Lower lobe of right lung (tissue), 2 donors: ENCODE measurements around the gene HUS1. TPM values are rescaled to one million over a fixed set of nuclear protein-coding genes. Genes with fewer than 3 reads are reported as not detected.

Experiments used
- ATAC-seq, 2 donors: fragments of 200-7000 bp; cut with Tn5 transposase; one replicate each; pipeline ENCODE4 v1.9.1; 2020 to 2022; ENCODE audit warnings: mild to moderate bottlenecking in 2 of 2, moderate library complexity in 2 of 2
- DNase-seq: peaks from one replicate; pipeline ENCODE4 v3.0.0-alpha.2; 2020
- H3K27ac ChIP-seq: fragments of 200-600 bp; one replicate; pipeline ENCODE4 v1.8.0; 2022
- H3K27me3 ChIP-seq: fragments of 200-600 bp; one replicate; pipeline ENCODE4 v1.8.0; 2022; ENCODE audit warnings: low read depth
- H3K36me3 ChIP-seq: fragments of 200-600 bp; one replicate; pipeline ENCODE4 v1.8.0; 2022; ENCODE audit warnings: mild to moderate bottlenecking
- H3K4me1 ChIP-seq: fragments of 200-600 bp; one replicate; pipeline ENCODE4 v1.8.0; 2022
- H3K4me3 ChIP-seq: fragments of 200-600 bp; one replicate; pipeline ENCODE4 v1.8.0; 2022; ENCODE audit warnings: mild to moderate bottlenecking
- H3K9me3 ChIP-seq: fragments of 200-600 bp; one replicate; pipeline ENCODE4 v1.8.0; 2022
- CTCF ChIP-seq: fragments of 200-600 bp; IDR thresholded peaks from one replicate; pipeline ENCODE4 v1.8.0; 2022; ENCODE audit warnings: antibody characterized with exemption, mild to moderate bottlenecking
- intact Hi-C: fragments of 100-400 bp; cut with DNase I; formaldehyde crosslinking; loops from one replicate; pipeline ENCODE4 v1.11.0; 2022
- total RNA-seq: library from RNA; stranded (reverse); fragmentation: NEBNext Ultra II Directional; extraction: Animal tissue kit (Norgen Biotek cat#: 25700); gene quantifications from one replicate; pipeline ENCODE4 v1.2.1, GENCODE V29; 2021
- donor health status: DM: no; HTN: yes; CAD: no; lungs with severe emphysema.

HUS1 gene
- total RNA-seq, 1 donor from 2014 or later, result 39.2 TPM

GRCh38 chr7:47954231-47954911, 25.0 kb downstream of the HUS1 start:
- no peak for TF ChIP-seq CTCF
- Histone ChIP-seq H3K9me3 (no peaks in the 10 kb centered on the region), H3K36me3 (peaks cover 33% of the 10 kb centered on the region), H3K27ac (no peak overlapping the region), H3K4me3 (no peak overlapping the region), H3K4me1 (peaks cover 17% of the 10 kb centered on the region), H3K27me3 (no peaks in the 10 kb centered on the region)
- no peak for ATAC-seq
- intact Hi-C loops, result no loop called here
- no peak for DNase-seq

GRCh38 chr7:47953822-47954221, 25.6 kb downstream of the HUS1 start:
- Histone ChIP-seq H3K27me3 (no peaks in the 10 kb centered on the region), H3K4me1 (peaks cover 17% of the 10 kb centered on the region), H3K4me3 (no peak overlapping the region), H3K9me3 (no peaks in the 10 kb centered on the region), H3K27ac (no peak overlapping the region), H3K36me3 (peaks cover 33% of the 10 kb centered on the region)
- DNase-seq (no peak), ATAC-seq (no peak)
- intact Hi-C loops, result no loop called here
- TF ChIP-seq CTCF, result no peak

- intact Hi-C loops, result no loop called here
- Histone ChIP-seq H3K36me3 (peaks cover 30% of the 10 kb centered on the region), H3K4me3 (no peak overlapping the region), H3K27ac (no peak overlapping the region), H3K4me1 (peaks cover 17% of the 10 kb centered on the region), H3K9me3 (no peaks in the 10 kb centered on the region), H3K27me3 (no peaks in the 10 kb centered on the region)
- no peak for ATAC-seq
- TF ChIP-seq CTCF, result no peak
- no peak for DNase-seq
These were observed 27.2 kb downstream of the HUS1 start for GRCh38 chr7:47952224-47952623.

GRCh38 chr7:47951374-47951773, 28.0 kb downstream of the HUS1 start:
- DNase-seq (no peak), ATAC-seq (peak; percentile 77 to 89)
- Histone ChIP-seq H3K27me3 (no peaks in the 10 kb centered on the region), H3K4me1 (peaks cover 17% of the 10 kb centered on the region), H3K9me3 (no peaks in the 10 kb centered on the region), H3K27ac (peak overlapping the region; percentile 39), H3K36me3 (peaks cover 22% of the 10 kb centered on the region), H3K4me3 (no peak overlapping the region)
- no peak for TF ChIP-seq CTCF
- intact Hi-C loops, result no loop called here

- ATAC-seq, result peak; percentile 64 to 79
- H3K36me3 ChIP-seq, result peaks cover 15% of the 10 kb centered on the region
- intact Hi-C loops, result no loop called here
- no peak overlapping the region for H3K4me3 ChIP-seq
- no peaks in the 10 kb centered on the region for H3K27me3 ChIP-seq
- peak overlapping the region; percentile 39 for H3K27ac ChIP-seq
- peaks cover 17% of the 10 kb centered on the region for H3K4me1 ChIP-seq
- no peak for TF ChIP-seq CTCF
- DNase-seq, result no peak
- H3K9me3 ChIP-seq, result no peaks in the 10 kb centered on the region
These were observed 28.7 kb downstream of the HUS1 start for GRCh38 chr7:47950714-47951113.
